ENCODE data around the gene MYCBP2.

- no peak for TF ChIP-seq POLR2A (IDR thresholded peaks at IDR 0.05)
- TF ChIP-seq CTCF (IDR thresholded peaks at IDR 0.05): no peak
- no peak for TF ChIP-seq EP300 (IDR thresholded peaks at IDR 0.05)
These were observed 100.9 kb downstream of the MYCBP2 start for GRCh38 chr13:77225946-77226345.

Measured in upper lobe of left lung (tissue), 4 donors.